CD14-positive monocyte (primary cell): Measurements from ENCODE around the gene IFNW1. TPM values are rescaled to one million over a fixed set of nuclear protein-coding genes. Genes with fewer than 3 reads are reported as not detected.
A peak's percentile ranks its signal among the peaks of the same experiment; 100 is the strongest.

Experiments
- DNase-seq, 3 donors: peaks; one replicate each; pipeline ENCODE4 v3.0.0-alpha.2; 2011 to 2022
- H2AFZ ChIP-seq: 2 replicates; pipeline ENCODE4 v1.6.0; 2012; ENCODE audit warnings: mild to moderate bottlenecking, low read depth, low read length, inconsistent platforms; ENCODE audit not compliant: insufficient read depth, poor library complexity, severe bottlenecking
- H3K27ac ChIP-seq, 2 donors: 1 replicate in 1 of 2; 2 replicates in 1 of 2; pipeline ENCODE4 v1.5.1; 2012 to 2013; ENCODE audit warnings: low read length in 2 of 2, control low read depth in 1 of 2, inconsistent platforms in 1 of 2, low read depth in 1 of 2, mild to moderate bottlenecking in 1 of 2
- H3K27me3 ChIP-seq, 2 donors: one replicate each; pipeline versions ENCODE4 v1.6.0 to v1.6.1; 2011 to 2013; ENCODE audit warnings: low read length in 2 of 2; ENCODE audit not compliant: control insufficient read depth in 2 of 2, insufficient read depth in 2 of 2
- H3K36me3 ChIP-seq, 2 donors: replicated peaks in 1 of 2; 1 replicate in 1 of 2; 2 replicates in 1 of 2; pipeline versions ENCODE4 v1.5.1 to v1.6.1; 2012 to 2013; ENCODE audit warnings: low read length in 2 of 2, control low read depth in 1 of 2, inconsistent platforms in 1 of 2, mild to moderate bottlenecking in 1 of 2; ENCODE audit not compliant: insufficient read depth in 2 of 2, control insufficient read depth in 1 of 2
- H3K4me1 ChIP-seq, 2 donors: 1 replicate in 1 of 2; 2 replicates in 1 of 2; pipeline versions ENCODE4 v1.5.1 to v1.6.1; 2012 to 2013; ENCODE audit warnings: low read length in 2 of 2, control low read depth in 1 of 2, inconsistent platforms in 1 of 2, mild to moderate bottlenecking in 1 of 2, moderate library complexity in 1 of 2; ENCODE audit not compliant: insufficient read depth in 2 of 2, control insufficient read depth in 1 of 2
- H3K4me2 ChIP-seq: replicated peaks from 2 replicates; pipeline ENCODE3; 2012; ENCODE audit warnings: low read length, moderate library complexity, mild to moderate bottlenecking; ENCODE audit not compliant: poor library complexity, severe bottlenecking; ENCODE audit errors: extremely low read depth
- H3K4me3 ChIP-seq, 3 experiments: fragments of 200-600 bp in 1 of 3; sonication (generic) in 1 of 3; replicated peaks in 1 of 3; 1 replicate in 2 of 3; 2 replicates in 1 of 3; pipeline ENCODE4 v1.5.1; 2011 to 2013; ENCODE audit warnings: low read length in 3 of 3, mild to moderate bottlenecking in 3 of 3, control low read depth in 2 of 3, low read depth in 2 of 3, inconsistent platforms in 1 of 3, moderate library complexity in 1 of 3
- H3K79me2 ChIP-seq: 2 replicates; pipeline ENCODE4 v1.6.0; 2012; ENCODE audit warnings: mild to moderate bottlenecking, control low read depth, inconsistent platforms, low read length, moderate library complexity; ENCODE audit not compliant: insufficient read depth
- H3K9ac ChIP-seq: 2 replicates; pipeline ENCODE4 v1.6.0; 2017; ENCODE audit warnings: low read length, mild to moderate bottlenecking; ENCODE audit not compliant: insufficient read depth, poor library complexity, severe bottlenecking
- H3K9me3 ChIP-seq, 2 donors: replicated peaks in 1 of 2; 1 replicate in 1 of 2; 2 replicates in 1 of 2; pipeline versions ENCODE4 v1.5.1 to v1.6.1; 2012 to 2013; ENCODE audit warnings: low read length in 2 of 2, control low read depth in 1 of 2; ENCODE audit not compliant: control insufficient read depth in 1 of 2, insufficient read depth in 1 of 2
- H4K20me1 ChIP-seq: 2 replicates; pipeline ENCODE4 v1.6.0; 2012; ENCODE audit warnings: mild to moderate bottlenecking, low read length, control low read depth, moderate library complexity; ENCODE audit not compliant: insufficient read depth
- H3K27ac Mint-ChIP-seq, 7 donors: one replicate each; pipeline ENCODE4 v1.8.0; 2020; ENCODE audit warnings: mild to moderate bottlenecking in 7 of 7, mixed read lengths in 7 of 7, moderate library complexity in 6 of 7, inconsistent platforms in 2 of 7
- H3K27me3 Mint-ChIP-seq, 3 donors: one replicate each; pipeline ENCODE4 v1.8.0; 2021 to 2022; ENCODE audit warnings: low read depth in 3 of 3, mild to moderate bottlenecking in 3 of 3, mixed read lengths in 3 of 3, moderate library complexity in 3 of 3, inconsistent platforms in 1 of 3
- H3K36me3 Mint-ChIP-seq, 2 donors: one replicate each; pipeline ENCODE4 v1.8.0; 2020; ENCODE audit warnings: mixed read lengths in 2 of 2, inconsistent platforms in 1 of 2, mild to moderate bottlenecking in 1 of 2
- H3K4me1 Mint-ChIP-seq: one replicate; pipeline ENCODE4 v1.8.0; 2020; ENCODE audit warnings: mild to moderate bottlenecking, mixed read lengths
- H3K4me3 Mint-ChIP-seq, 2 donors: one replicate each; pipeline ENCODE4 v1.8.0; 2020; ENCODE audit warnings: mild to moderate bottlenecking in 2 of 2, mixed read lengths in 2 of 2, moderate library complexity in 1 of 2
- H3K9me3 Mint-ChIP-seq, 7 donors: one replicate each; pipeline ENCODE4 v1.8.0; 2020 to 2022; ENCODE audit warnings: mixed read lengths in 7 of 7, mild to moderate bottlenecking in 6 of 7, moderate library complexity in 6 of 7, inconsistent platforms in 2 of 7
- intact Hi-C, 2 donors: fragments of 100-400 bp; cut with micrococcal nuclease; formaldehyde crosslinking; loops; one replicate each; pipeline versions ENCODE4 v1.15.0 to v1.15.1; 2023
- polyA plus RNA-seq, 3 donors: library from polyadenylated mRNA; depleted of rRNA in 1 of 3; unstranded in 2 of 3; stranded (reverse) in 1 of 3; fragments of 300-500 nt in 2 of 3; fragments of >200 nt in 1 of 3; fragmentation: Illumina TruSeq in 2 of 3; gene quantifications; 1 replicate in 2 of 3; 2 replicates in 1 of 3; pipeline ENCODE4 v1.2.3, GENCODE V29; 2012 to 2021
- small RNA-seq: library from RNA; depleted of rRNA; stranded (forward); fragments of <200 nt; gene quantifications from one replicate; pipeline ENCODE3, GENCODE V24; 2012; ENCODE audit warnings: low read depth; ENCODE audit not compliant: insufficient read length
- TF ChIP-seq, protein P1 (sequence below): fragments of 200-600 bp; IDR thresholded peaks from one replicate; pipeline ENCODE4 v1.8.0; 2022; ENCODE audit warnings: antibody characterized with exemption, mild to moderate bottlenecking

IFNW1 gene
- polyA plus RNA-seq, 3 donors: not detected

GRCh38 chr9:21095561-21095960 is 46.1 kb downstream of the IFNW1 start:
- H3K4me3 Mint-ChIP-seq: no peak overlapping the region
- no peaks in the 10 kb centered on the region for H3K9me3 Mint-ChIP-seq
- H3K4me1 Mint-ChIP-seq: peaks cover 35% of the 10 kb centered on the region
- Histone ChIP-seq H3K4me3 (no peak overlapping the region), H4K20me1 (no peaks in the 10 kb centered on the region), H2AFZ (no peak overlapping the region), H3K36me3 (no peaks in the 10 kb centered on the region), H3K79me2 (no peaks in the 10 kb centered on the region), H3K27me3 (no peaks in the 10 kb centered on the region), H3K4me1 (peaks cover 25 to 33% of the 10 kb centered on the region in 2 donors), H3K9ac (no peak overlapping the region), H3K4me2 (no peak overlapping the region), H3K27ac (peak overlapping the region in 1 of 2 donors; percentile 26), H3K9me3 (no peaks in the 10 kb centered on the region)
- H3K27me3 Mint-ChIP-seq: no peaks in the 10 kb centered on the region
- intact Hi-C loops: loop anchor here in 1 of 2 donors (5.0 to 10.0 kb wide), 2 partner anchors 61 to 123 kb away; partner anchors contain the start of gene HACD4
- DNase-seq: no peak
- H3K36me3 Mint-ChIP-seq: no peaks in the 10 kb centered on the region
- peak overlapping the region in 5 of 7 donors; percentile 22 to 80 (median 56) for H3K27ac Mint-ChIP-seq
- TF ChIP-seq, protein P1, sequence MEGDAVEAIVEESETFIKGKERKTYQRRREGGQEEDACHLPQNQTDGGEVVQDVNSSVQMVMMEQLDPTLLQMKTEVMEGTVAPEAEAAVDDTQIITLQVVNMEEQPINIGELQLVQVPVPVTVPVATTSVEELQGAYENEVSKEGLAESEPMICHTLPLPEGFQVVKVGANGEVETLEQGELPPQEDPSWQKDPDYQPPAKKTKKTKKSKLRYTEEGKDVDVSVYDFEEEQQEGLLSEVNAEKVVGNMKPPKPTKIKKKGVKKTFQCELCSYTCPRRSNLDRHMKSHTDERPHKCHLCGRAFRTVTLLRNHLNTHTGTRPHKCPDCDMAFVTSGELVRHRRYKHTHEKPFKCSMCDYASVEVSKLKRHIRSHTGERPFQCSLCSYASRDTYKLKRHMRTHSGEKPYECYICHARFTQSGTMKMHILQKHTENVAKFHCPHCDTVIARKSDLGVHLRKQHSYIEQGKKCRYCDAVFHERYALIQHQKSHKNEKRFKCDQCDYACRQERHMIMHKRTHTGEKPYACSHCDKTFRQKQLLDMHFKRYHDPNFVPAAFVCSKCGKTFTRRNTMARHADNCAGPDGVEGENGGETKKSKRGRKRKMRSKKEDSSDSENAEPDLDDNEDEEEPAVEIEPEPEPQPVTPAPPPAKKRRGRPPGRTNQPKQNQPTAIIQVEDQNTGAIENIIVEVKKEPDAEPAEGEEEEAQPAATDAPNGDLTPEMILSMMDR: no peak

Small RNAs within 50 kb of the gene (small RNA-seq; reads per million reads assigned to genes)
- gene IFNWP4 (not detected), gene RF00019 (not detected)

Other genes with a start within 250 kb of the IFNW1 start
- 10 to 100 TPM; 23.9 to 28.7 (median 27.5) TPM for gene HACD4, start 110.2 kb downstream of the IFNW1 start, polyA plus RNA-seq
- gene IFNB1, start 63.9 kb downstream of the IFNW1 start, polyA plus RNA-seq: not detected
- gene IFNA21, start 24.8 kb upstream of the IFNW1 start, polyA plus RNA-seq: not detected
- gene IFNA4, start 45.8 kb upstream of the IFNW1 start, polyA plus RNA-seq: not detected
- not detected for gene IFNA7, start 60.4 kb upstream of the IFNW1 start, polyA plus RNA-seq
- gene IFNA10, start 65.3 kb upstream of the IFNW1 start, polyA plus RNA-seq: not detected
- not detected for gene IFNA16, start 75.5 kb upstream of the IFNW1 start, polyA plus RNA-seq
- gene IFNA17, start 86.4 kb upstream of the IFNW1 start, polyA plus RNA-seq: not detected
- not detected for gene IFNA14, start 98.2 kb upstream of the IFNW1 start, polyA plus RNA-seq
- not detected for gene IFNA5, start 163.5 kb upstream of the IFNW1 start, polyA plus RNA-seq
- 1 to 10 TPM; 2.8 to 9.0 (median 7.7) TPM for gene KLHL9, start 193.6 kb upstream of the IFNW1 start, polyA plus RNA-seq
- gene IFNA6, start 209.1 kb upstream of the IFNW1 start, polyA plus RNA-seq: not detected
- not detected for gene IFNA13, start 226.2 kb upstream of the IFNW1 start, polyA plus RNA-seq
- gene IFNA2, start 243.6 kb upstream of the IFNW1 start, polyA plus RNA-seq: not detected